ENCODE measurements around the gene VWA8. TPM values are rescaled to one million over a fixed set of nuclear protein-coding genes. Genes with fewer than 3 reads are reported as not detected.

VWA8 gene
- total and polyA plus RNA-seq, 2 of the 8 experiments (the other 6 are each of a cell fraction or from before 2014, with no cell fraction given) = 5.9 to 19.6 TPM

DNA sequence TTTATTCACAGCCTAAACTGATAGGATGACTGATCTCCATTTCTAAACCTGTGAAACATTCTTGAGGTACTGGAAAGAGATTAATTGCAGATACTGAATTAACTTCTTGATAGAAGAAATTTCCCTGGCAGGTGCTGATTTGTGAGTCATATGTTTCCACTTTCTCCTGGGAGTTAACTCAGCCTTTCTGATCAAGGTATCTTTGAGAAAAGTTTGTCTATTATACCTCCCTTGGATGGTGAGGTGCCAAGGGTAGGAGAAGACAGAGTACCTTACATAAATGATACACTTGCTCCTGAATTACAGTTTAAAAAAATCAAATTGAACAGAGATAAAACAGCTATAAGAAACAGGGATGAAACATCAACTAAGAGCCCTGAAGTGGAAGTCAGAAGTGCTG is 380.6 kb downstream of the VWA8 start:
- H4K8ac ChIP-seq (ENCODE audit: extremely low read depth, insufficient read depth, low read length) = no peak overlapping the region
- ChIA-PET POLR2A (ENCODE audit: partially characterized antibody) (no interaction called here), CTCF (ENCODE audit: partially characterized antibody) (interaction anchor here (1.3 kb wide), 1 partner anchor 110 kb away, joined by 3 read pairs; no protein-coding TSS in a partner anchor)
- no peaks in the 10 kb centered on the region for H3K79me1 ChIP-seq (ENCODE audit: low read depth, low read length)
- H3K4me2 ChIP-seq (ENCODE audit: insufficient read depth in 1 of 2, low read depth in 2 of 2, low read length in 2 of 2) = no peak overlapping the region
- H3K27me3 ChIP-seq (replicated peaks in 1 of 4; ENCODE audit: control insufficient read depth in 3 of 4, extremely low read depth in 1 of 4, insufficient read depth in 3 of 4, low read length in 3 of 4) = no peaks in the 10 kb centered on the region
- H3K23ac ChIP-seq (ENCODE audit: insufficient read length) = no peak overlapping the region
- H3K56ac ChIP-seq (replicated peaks; ENCODE audit: insufficient read length, low read depth, low read length) = no peak overlapping the region
- no peaks in the 10 kb centered on the region for H3K36me3 ChIP-seq (ENCODE audit: control insufficient read depth in 2 of 4, insufficient read depth in 4 of 4, low read length in 3 of 4)
- H3K4me3 ChIP-seq (ENCODE audit: extremely low read depth in 1 of 4, insufficient read depth in 2 of 4, low read depth in 3 of 4, low read length in 4 of 4) = no peak overlapping the region
- no peak overlapping the region for H3K9ac ChIP-seq (replicated peaks in 1 of 4; ENCODE audit: extremely low read depth in 1 of 4, low read depth in 3 of 4, low read length in 3 of 4)
- no peaks in the 10 kb centered on the region for H3K23me2 ChIP-seq (ENCODE audit: low read depth, low read length)
- no peak overlapping the region for H2BK15ac ChIP-seq (ENCODE audit: low read length)
- no peak overlapping the region for H3K27ac ChIP-seq (ENCODE audit: low read depth, low read length)
- no peak overlapping the region for H4K91ac ChIP-seq (replicated peaks; ENCODE audit: insufficient read length, low read length)
- H3K4me1 ChIP-seq (replicated peaks in 1 of 4; ENCODE audit: control insufficient read depth in 3 of 4, insufficient read depth in 4 of 4, low read length in 3 of 4) = peaks cover 0 to 3% (median 0%) of the 10 kb centered on the region in 4 experiments; a peak in 1 of 7 replicates
- H4K20me1 ChIP-seq (replicated peaks in 1 of 2; ENCODE audit: control insufficient read depth in 1 of 2, insufficient read depth in 2 of 2, low read length in 2 of 2) = no peaks in the 10 kb centered on the region
- H3K79me2 ChIP-seq (ENCODE audit: control insufficient read depth in 1 of 2, insufficient read depth in 2 of 2, low read length in 2 of 2) = no peaks in the 10 kb centered on the region
- H2AK5ac ChIP-seq (ENCODE audit: low read depth, low read length) = no peak overlapping the region
- H2BK120ac ChIP-seq (replicated peaks; ENCODE audit: low read depth, low read length) = no peak overlapping the region
- no peak overlapping the region for H2BK20ac ChIP-seq (ENCODE audit: low read length)
- H2BK5ac ChIP-seq (ENCODE audit: low read depth, low read length) = no peak overlapping the region
- DNase-seq (ENCODE audit: low read depth in 1 of 2, low spot score in 2 of 2) = no peak
- no peak for FAIRE-seq
- H3K18ac ChIP-seq (ENCODE audit: extremely low read depth, low read length) = no peak overlapping the region
- no peak overlapping the region for H2AFZ ChIP-seq (ENCODE audit: low read length)
- no peak overlapping the region for H3K4ac ChIP-seq (replicated peaks; ENCODE audit: insufficient read length, low read depth, low read length)
- no peaks in the 10 kb centered on the region for H3K9me3 ChIP-seq (ENCODE audit: insufficient read depth in 2 of 2, low read depth in 1 of 2, low read length in 1 of 2)
- no peak overlapping the region for H2BK12ac ChIP-seq (ENCODE audit: low read depth, low read length)
- no peak overlapping the region for H3K14ac ChIP-seq (ENCODE audit: insufficient read length)
- H4K5ac ChIP-seq (ENCODE audit: insufficient read length, low read depth, low read length) = no peak overlapping the region
- TF ChIP-seq TEAD4 (IDR thresholded peaks at IDR 0.05; ENCODE audit: low read depth, low read length) = no peak
- TF ChIP-seq BRCA1 (IDR thresholded peaks at IDR 0.05; ENCODE audit: low read depth, low read length) = no peak
- no peak for TF ChIP-seq TAF1 (IDR thresholded peaks at IDR 0.05; ENCODE audit: low read depth, low read length)
- TF ChIP-seq NRF1 (IDR thresholded peaks at IDR 0.05; ENCODE audit: low read depth, low read length) = no peak
- no peak for TF ChIP-seq SRF (IDR thresholded peaks at IDR 0.05; ENCODE audit: low read depth, low read length)
- no peak for TF ChIP-seq NANOG (IDR thresholded peaks at IDR 0.05; ENCODE audit: insufficient read depth, low read depth, low read length, poor library complexity, severe bottlenecking)
- TF ChIP-seq, protein P1, sequence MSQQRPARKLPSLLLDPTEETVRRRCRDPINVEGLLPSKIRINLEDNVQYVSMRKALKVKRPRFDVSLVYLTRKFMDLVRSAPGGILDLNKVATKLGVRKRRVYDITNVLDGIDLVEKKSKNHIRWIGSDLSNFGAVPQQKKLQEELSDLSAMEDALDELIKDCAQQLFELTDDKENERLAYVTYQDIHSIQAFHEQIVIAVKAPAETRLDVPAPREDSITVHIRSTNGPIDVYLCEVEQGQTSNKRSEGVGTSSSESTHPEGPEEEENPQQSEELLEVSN (IDR thresholded peaks at IDR 0.05) = no peak
- no peak for TF ChIP-seq TAF7 (optimal IDR thresholded peaks at IDR 0.05; ENCODE audit: borderline replicate concordance, low read depth, low read length)
- TF ChIP-seq HDAC6 (IDR thresholded peaks at IDR 0.05; ENCODE audit: low read depth, low read length) = no peak
- no peak for TF ChIP-seq FOSL1 (IDR thresholded peaks at IDR 0.05; ENCODE audit: insufficient read depth, low read depth, low read length)
- no peak for TF ChIP-seq ZNF274 (IDR thresholded peaks at IDR 0.05; ENCODE audit: borderline replicate concordance, extremely low read depth, low read length)
- no peak for TF ChIP-seq TBP (IDR thresholded peaks at IDR 0.05; ENCODE audit: low read depth, low read length)
- no peak for TF ChIP-seq CHD1 (IDR thresholded peaks at IDR 0.05; ENCODE audit: low read depth, low read length)
- TF ChIP-seq CBX8 (IDR thresholded peaks at IDR 0.05; ENCODE audit: borderline replicate concordance, low read depth, low read length) = no peak
- no peak for TF ChIP-seq JUND (IDR thresholded peaks at IDR 0.05; ENCODE audit: low read length)
- no peak for TF ChIP-seq SAP30 (IDR thresholded peaks at IDR 0.05; ENCODE audit: insufficient read depth, insufficient replicate concordance, low read length)
